Measurements from ENCODE around the gene THTPA. TPM values are rescaled to one million over a fixed set of nuclear protein-coding genes. Genes with fewer than 3 reads are reported as not detected.

THTPA gene
- total and polyA plus RNA-seq, 2 of the 13 experiments (the other 11 are each of a cell fraction or from before 2014, with no cell fraction given) = 7.4 to 8.7 TPM

DNA sequence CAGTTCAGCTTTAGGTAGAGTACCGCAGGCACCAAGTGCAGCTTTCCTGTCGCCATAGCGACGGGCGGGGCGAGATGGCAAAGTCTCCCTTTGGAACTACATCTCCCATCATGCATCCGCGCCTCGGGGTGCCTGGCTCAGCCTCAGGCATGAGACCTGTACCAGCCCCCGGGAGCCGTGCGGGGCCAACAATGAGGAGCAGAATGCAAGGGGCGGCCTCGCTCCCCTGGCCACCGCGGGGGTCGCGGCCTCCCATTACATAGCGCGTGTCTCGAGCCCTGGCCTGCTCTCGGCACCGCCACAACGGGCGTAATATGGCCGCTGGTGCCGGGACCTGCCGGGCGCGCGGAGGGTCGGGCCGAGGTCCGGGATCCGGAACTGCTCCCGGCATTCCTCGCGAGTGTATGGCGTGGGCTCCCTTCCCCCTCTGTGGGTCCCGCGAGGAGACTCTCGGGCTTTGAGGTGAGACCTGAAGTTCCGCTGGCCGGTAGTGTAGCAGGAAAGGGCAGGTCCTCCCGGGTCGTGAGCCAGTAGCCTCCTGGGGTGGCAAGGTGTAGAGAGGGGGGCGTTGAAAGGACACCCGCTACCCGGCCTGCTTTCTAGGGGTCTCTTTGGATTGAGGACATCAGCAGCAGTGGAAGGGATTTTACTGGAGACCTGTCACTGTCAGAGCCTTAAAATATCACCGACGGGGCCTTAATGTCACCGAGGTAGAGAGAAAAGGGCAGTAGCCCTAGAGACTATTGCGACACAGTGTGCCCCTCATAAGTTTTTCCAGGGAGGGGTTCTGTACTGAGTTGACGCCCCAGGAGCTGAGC, at the start of gene THTPA (continued):
- TF ChIP-seq SIN3B (IDR thresholded peaks at IDR 0.05; ENCODE audit: low read length) (peak; percentile 55; the same call in 1 of the 2 replicates), CREBL2 (CRISPR knock-in tag; IDR thresholded peaks at IDR 0.05; ENCODE audit: borderline replicate concordance) (peak; percentile 98), ZNF432 (CRISPR knock-in tag; IDR thresholded peaks at IDR 0.05; ENCODE audit: borderline replicate concordance) (no peak; the same call in 1 of the 2 replicates), DMAP1 (CRISPR knock-in tag; IDR thresholded peaks at IDR 0.05) (peak; percentile 99), PCBP1 (IDR thresholded peaks at IDR 0.05; ENCODE audit: borderline replicate concordance, low read depth, low read length) (peak; percentile 97; the same call in 1 of the 2 replicates), UBTF (CRISPR knock-in tag; IDR thresholded peaks at IDR 0.05) (peak; percentile 98), KLF11 (CRISPR knock-in tag; IDR thresholded peaks at IDR 0.05) (peak; percentile 94), HNRNPUL1 (IDR thresholded peaks at IDR 0.05; ENCODE audit: low read depth, low read length) (no peak), KDM5B (CRISPR knock-in tag; IDR thresholded peaks at IDR 0.05; ENCODE audit: borderline replicate concordance) (peak; percentile 99), ZNF562 (CRISPR knock-in tag; IDR thresholded peaks at IDR 0.05; ENCODE audit: borderline replicate concordance) (no peak), ZSCAN30 (CRISPR knock-in tag; IDR thresholded peaks at IDR 0.05) (no peak), TCF7 (IDR thresholded peaks at IDR 0.05; ENCODE audit: low read depth) (peak; percentile 10; the same call in 1 of the 2 replicates), ATAD3A (CRISPR knock-in tag; IDR thresholded peaks at IDR 0.05) (peak; percentile 24), POGK (CRISPR knock-in tag; conservative IDR thresholded peaks at IDR 0.05) (peak; percentile 100)
- TF ChIP-seq, protein P1, sequence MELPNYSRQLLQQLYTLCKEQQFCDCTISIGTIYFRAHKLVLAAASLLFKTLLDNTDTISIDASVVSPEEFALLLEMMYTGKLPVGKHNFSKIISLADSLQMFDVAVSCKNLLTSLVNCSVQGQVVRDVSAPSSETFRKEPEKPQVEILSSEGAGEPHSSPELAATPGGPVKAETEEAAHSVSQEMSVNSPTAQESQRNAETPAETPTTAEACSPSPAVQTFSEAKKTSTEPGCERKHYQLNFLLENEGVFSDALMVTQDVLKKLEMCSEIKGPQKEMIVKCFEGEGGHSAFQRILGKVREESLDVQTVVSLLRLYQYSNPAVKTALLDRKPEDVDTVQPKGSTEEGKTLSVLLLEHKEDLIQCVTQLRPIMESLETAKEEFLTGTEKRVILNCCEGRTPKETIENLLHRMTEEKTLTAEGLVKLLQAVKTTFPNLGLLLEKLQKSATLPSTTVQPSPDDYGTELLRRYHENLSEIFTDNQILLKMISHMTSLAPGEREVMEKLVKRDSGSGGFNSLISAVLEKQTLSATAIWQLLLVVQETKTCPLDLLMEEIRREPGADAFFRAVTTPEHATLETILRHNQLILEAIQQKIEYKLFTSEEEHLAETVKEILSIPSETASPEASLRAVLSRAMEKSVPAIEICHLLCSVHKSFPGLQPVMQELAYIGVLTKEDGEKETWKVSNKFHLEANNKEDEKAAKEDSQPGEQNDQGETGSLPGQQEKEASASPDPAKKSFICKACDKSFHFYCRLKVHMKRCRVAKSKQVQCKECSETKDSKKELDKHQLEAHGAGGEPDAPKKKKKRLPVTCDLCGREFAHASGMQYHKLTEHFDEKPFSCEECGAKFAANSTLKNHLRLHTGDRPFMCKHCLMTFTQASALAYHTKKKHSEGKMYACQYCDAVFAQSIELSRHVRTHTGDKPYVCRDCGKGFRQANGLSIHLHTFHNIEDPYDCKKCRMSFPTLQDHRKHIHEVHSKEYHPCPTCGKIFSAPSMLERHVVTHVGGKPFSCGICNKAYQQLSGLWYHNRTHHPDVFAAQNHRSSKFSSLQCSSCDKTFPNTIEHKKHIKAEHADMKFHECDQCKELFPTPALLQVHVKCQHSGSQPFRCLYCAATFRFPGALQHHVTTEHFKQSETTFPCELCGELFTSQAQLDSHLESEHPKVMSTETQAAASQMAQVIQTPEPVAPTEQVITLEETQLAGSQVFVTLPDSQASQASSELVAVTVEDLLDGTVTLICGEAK (IDR thresholded peaks at IDR 0.05) = no peak
- TF ChIP-seq, protein P1 (CRISPR knock-in tag; IDR thresholded peaks at IDR 0.05) = peak; percentile 97

Data from HepG2 (cell line).